22Rv1 (cell line): ENCODE data around the gene FUOM.
"Not testable (repeated sequence)": the region's sequence is repeated elsewhere in the genome, so short reads cannot be mapped to it uniquely, and the experiment has no call there.

Experiments
- CTCF ChIP-seq: fragments of 450-650 bp; IDR thresholded peaks from 2 replicates; pipeline ENCODE4 v1.5.1; 2017; ENCODE audit warnings: mild to moderate bottlenecking
- ZFX ChIP-seq: fragments of 450-650 bp; IDR thresholded peaks from 2 replicates; pipeline ENCODE4 v1.6.1; 2017; ENCODE audit warnings: antibody characterized with exemption, borderline replicate concordance

- not testable (repeated sequence) for TF ChIP-seq CTCF, ZFX
Observed at GRCh38 chr10:133367461-133367860, 9.6 kb upstream of the FUOM start.
